SK-N-SH (cell line): Measurements from ENCODE around the gene RPS6KA2. TPM values are rescaled to one million over a fixed set of nuclear protein-coding genes. Genes with fewer than 3 reads are reported as not detected.

ENCODE experiments used
- CTCF ChIA-PET: fragments of 300-600, 350-600 bp; formaldehyde crosslinking; extraction: SDS; loops from one replicate; lab custom pipeline; 2021; lab: Yijun Ruan, JAX
- POLR2A ChIA-PET: fragments of 350-600 bp; sonication (Branson Sonifier 250); formaldehyde crosslinking; extraction: SDS; loops from one replicate; lab custom pipeline; 2020; ENCODE audit warnings: antibody characterized with exemption, inconsistent platforms; lab: Yijun Ruan, JAX
- DNase-seq: peaks from one replicate; pipeline ENCODE4 v3.0.0; 2012
- H2AFZ ChIP-seq: fragments of 200-600 bp; sonication (generic); 2 replicates; pipeline ENCODE4 v1.8.1; 2016; ENCODE audit warnings: antibody characterized with exemption, mild to moderate bottlenecking, low read depth
- H3F3A ChIP-seq: fragments of 200-600 bp; sonication (generic); replicated peaks from 2 replicates; pipeline ENCODE3; 2016; ENCODE audit warnings: antibody characterized with exemption, mild to moderate bottlenecking; ENCODE audit not compliant: insufficient read depth
- H3K27ac ChIP-seq, 2 experiments: fragments of 200-500 bp in 1 of 2; fragments of 200-600 bp in 1 of 2; sonication (Bioruptor generic) in 1 of 2; sonication (generic), shearing (Covaris generic) in 1 of 2; 2 replicates each; pipeline versions ENCODE4 v1.5.1 to v1.6.1; 2014 to 2016; ENCODE audit warnings: low read depth in 2 of 2, inconsistent platforms in 1 of 2, low read length in 1 of 2, mild to moderate bottlenecking in 1 of 2, mixed read lengths in 1 of 2
- H3K27me3 ChIP-seq: fragments of 200-600 bp; sonication (generic), shearing (Covaris generic); 2 replicates; pipeline ENCODE4 v1.6.1; 2016; ENCODE audit warnings: mixed run types; ENCODE audit not compliant: insufficient read depth
- H3K36me3 ChIP-seq, 2 experiments: fragments of 200-500 bp in 1 of 2; fragments of 200-600 bp in 1 of 2; sonication (Bioruptor generic) in 1 of 2; sonication (generic) in 1 of 2; replicated peaks in 1 of 2; 2 replicates each; pipeline versions ENCODE3 to v1.5.1; 2014 to 2016; ENCODE audit warnings: low read length in 1 of 2, mild to moderate bottlenecking in 1 of 2; ENCODE audit not compliant: insufficient read depth in 2 of 2, control insufficient read depth in 1 of 2
- H3K4me1 ChIP-seq, 2 experiments: fragments of 200-500 bp in 1 of 2; fragments of 200-600 bp in 1 of 2; sonication (Bioruptor generic) in 1 of 2; sonication (generic), shearing (Covaris generic) in 1 of 2; 2 replicates each; pipeline versions ENCODE4 v1.5.1 to v1.6.1; 2014 to 2016; ENCODE audit warnings: low read depth in 1 of 2, low read length in 1 of 2, mixed run types in 1 of 2; ENCODE audit not compliant: insufficient read depth in 2 of 2, control insufficient read depth in 1 of 2
- H3K4me2 ChIP-seq: fragments of 200-600 bp; sonication (generic), shearing (Covaris generic); 2 replicates; pipeline ENCODE4 v1.6.1; 2017; ENCODE audit warnings: mixed run types
- H3K4me3 ChIP-seq, 2 experiments: fragments of 200-500 bp in 1 of 2; fragments of 200-600 bp in 1 of 2; sonication (Bioruptor generic) in 1 of 2; sonication (generic), shearing (Covaris generic) in 1 of 2; 2 replicates each; pipeline versions ENCODE4 v1.5.1 to v1.8.1; 2014 to 2016; ENCODE audit warnings: low read depth in 2 of 2, inconsistent platforms in 1 of 2, low read length in 1 of 2, mild to moderate bottlenecking in 1 of 2, mixed read lengths in 1 of 2, moderate library complexity in 1 of 2
- H3K79me2 ChIP-seq: fragments of 200-600 bp; sonication (generic); 2 replicates; pipeline ENCODE4 v1.8.1; 2017; ENCODE audit warnings: mild to moderate bottlenecking; ENCODE audit not compliant: insufficient read depth
- H3K9ac ChIP-seq: fragments of 200-600 bp; sonication (generic); 2 replicates; pipeline ENCODE4 v1.6.1; 2017; ENCODE audit warnings: mixed run types
- H3K9me2 ChIP-seq: fragments of 200-600 bp; sonication (generic); 2 replicates; pipeline ENCODE4 v1.6.1; 2017; ENCODE audit warnings: mixed run types
- H3K9me3 ChIP-seq: fragments of 200-600 bp; sonication (generic); 2 replicates; pipeline ENCODE4 v1.6.1; 2017; ENCODE audit warnings: mixed run types, mild to moderate bottlenecking, moderate library complexity
- H4K20me1 ChIP-seq: fragments of 200-600 bp; sonication (generic); 2 replicates; pipeline ENCODE4 v1.6.1; 2017; ENCODE audit warnings: mild to moderate bottlenecking, mixed run types; ENCODE audit not compliant: insufficient read depth
- CTCF ChIP-seq: fragments of 200-600 bp; sonication (generic); IDR thresholded peaks from 2 replicates; pipeline ENCODE4 v1.6.1; 2017; ENCODE audit warnings: antibody characterized with exemption, mild to moderate bottlenecking, moderate library complexity
- ELF1 ChIP-seq: IDR thresholded peaks from 2 replicates; pipeline ENCODE4 v1.4.0; 2012
- EP300 ChIP-seq, 2 experiments: IDR thresholded peaks; 2 replicates each; pipeline versions ENCODE4 v1.4.0 to v1.6.1; 2012; ENCODE audit warnings: borderline replicate concordance in 1 of 2, low read depth in 1 of 2, low read length in 1 of 2
- IRF3 ChIP-seq: fragments of 150-350 bp; IDR thresholded peaks from 2 replicates; pipeline ENCODE4 v1.6.1; 2016; ENCODE audit warnings: mild to moderate bottlenecking, low read depth, low read length
- JUND ChIP-seq: IDR thresholded peaks from 2 replicates; pipeline ENCODE4 v1.4.0; 2012
- MAX ChIP-seq: IDR thresholded peaks from 2 replicates; pipeline ENCODE4 v1.4.0; 2012; ENCODE audit warnings: low read depth
- MEF2A ChIP-seq: IDR thresholded peaks from 2 replicates; pipeline ENCODE4 v1.4.0; 2012; ENCODE audit warnings: low read depth, borderline replicate concordance
- MXI1 ChIP-seq: IDR thresholded peaks from 2 replicates; pipeline ENCODE4 v1.6.1; 2012; ENCODE audit warnings: mild to moderate bottlenecking, low read depth, low read length, improper control_type of control experiment
- POLR2AphosphoS5 ChIP-seq: IDR thresholded peaks from 2 replicates; pipeline ENCODE4 v1.6.1; 2012; ENCODE audit warnings: low read depth, low read length
- RAD21 ChIP-seq: IDR thresholded peaks from 2 replicates; pipeline ENCODE4 v1.6.1; 2012; ENCODE audit warnings: mild to moderate bottlenecking, low read length
- REST ChIP-seq: IDR thresholded peaks from 2 replicates; pipeline ENCODE4 v1.6.1; 2012; ENCODE audit warnings: mild to moderate bottlenecking, low read depth, low read length, moderate library complexity
- RFX5 ChIP-seq: IDR thresholded peaks from 2 replicates; pipeline ENCODE4 v1.6.1; 2012; ENCODE audit warnings: mild to moderate bottlenecking, improper control_type of control experiment, low read length
- RXRA ChIP-seq: IDR thresholded peaks from 2 replicates; pipeline ENCODE4 v1.4.0; 2012; ENCODE audit warnings: low read depth, mild to moderate bottlenecking, borderline replicate concordance
- SIN3A ChIP-seq: IDR thresholded peaks from 2 replicates; pipeline ENCODE4 v1.6.1; 2012; ENCODE audit warnings: low read depth, mild to moderate bottlenecking, low read length, moderate library complexity, borderline replicate concordance
- SMC3 ChIP-seq: IDR thresholded peaks from 2 replicates; pipeline ENCODE4 v1.6.1; 2012; ENCODE audit warnings: low read depth, low read length, improper control_type of control experiment
- TAF1 ChIP-seq: IDR thresholded peaks from 2 replicates; pipeline ENCODE4 v1.6.1; 2012; ENCODE audit warnings: low read depth, mild to moderate bottlenecking, low read length, moderate library complexity, borderline replicate concordance
- TEAD4 ChIP-seq: IDR thresholded peaks from 2 replicates; pipeline ENCODE4 v1.4.0; 2012; ENCODE audit warnings: mild to moderate bottlenecking, borderline replicate concordance; ENCODE audit not compliant: insufficient read depth
- USF1 ChIP-seq: IDR thresholded peaks from 2 replicates; pipeline ENCODE4 v1.4.0; 2012; ENCODE audit warnings: low read depth, borderline replicate concordance
- USF2 ChIP-seq: fragments of 150-350 bp; IDR thresholded peaks from 2 replicates; pipeline ENCODE4 v1.6.1; 2017; ENCODE audit warnings: antibody characterized with exemption, low read length, low read depth, borderline replicate concordance
- YY1 ChIP-seq: IDR thresholded peaks from 2 replicates; pipeline ENCODE4 v1.4.0; 2012; ENCODE audit warnings: low read depth, mild to moderate bottlenecking
- WGBS: methylation state at CpG from one replicate; pipeline ENCODE4 v1.1.6; 2017; ENCODE audit warnings: low lambda C conversion rate; 5-methylcytosine and 5-hydroxymethylcytosine counted together
- polyA plus RNA-seq, 3 experiments: library from polyadenylated mRNA; depleted of rRNA; stranded (reverse); fragments of >200 nt; gene quantifications; 2 replicates each; pipeline ENCODE4 v1.2.3, GENCODE V29; 2012

The RPS6KA2 gene
- polyA plus RNA-seq, 1 of the 3 experiments (the other 2 are of a cell fraction): 59.5 TPM

- TF ChIP-seq USF1: no peak
- no peak for TF ChIP-seq EP300 (IDR thresholded peaks at IDR 0.05; ENCODE audit: borderline replicate concordance in 1 of 2, low read depth in 1 of 2, low read length in 1 of 2)
- TF ChIP-seq POLR2AphosphoS5: no peak
- TF ChIP-seq REST: no peak
- TF ChIP-seq RXRA: no peak
- no peak for TF ChIP-seq TEAD4
- TF ChIP-seq SIN3A: no peak
- no peak for TF ChIP-seq IRF3
- TF ChIP-seq YY1: no peak
- TF ChIP-seq, all 33 proteins: peak for 0
Observed at GRCh38 chr6:166398348-166398747, 228.7 kb downstream of the RPS6KA2 start (continued).

GRCh38 chr6:166397849-166398248 lies 229.2 kb downstream of the RPS6KA2 start:
- Histone ChIP-seq H3K4me2 (no peak overlapping the region), H3F3A (no peaks in the 10 kb centered on the region), H2AFZ (no peak overlapping the region), H3K27ac (no peak overlapping the region), H3K4me3 (no peak overlapping the region), H4K20me1 (no peaks in the 10 kb centered on the region), H3K9me2 (no peaks in the 10 kb centered on the region), H3K36me3 (no peaks in the 10 kb centered on the region), H3K27me3 (no peaks in the 10 kb centered on the region), H3K9ac (no peak overlapping the region), H3K4me1 (peaks cover 0 to 21% of the 10 kb centered on the region in 2 experiments; a peak in 2 of 4 replicates), H3K9me3 (no peaks in the 10 kb centered on the region), H3K79me2 (no peaks in the 10 kb centered on the region)
- no peak for DNase-seq
- ChIA-PET POLR2A (no interaction called here), CTCF (interaction anchor here (1.8 to 3.7 kb wide), 3 partner anchors 85 to 241 kb away, joined by 8 to 23 read pairs (median 19); no protein-coding TSS in a partner anchor)
- 72% methylated on average over 4 of the region's 4 CpGs for WGBS
- TF ChIP-seq SIN3A (no peak), TAF1 (no peak), REST (no peak), ELF1 (no peak), SMC3 (no peak), RFX5 (no peak), USF2 (no peak), MAX (no peak), CTCF (no peak), MXI1 (no peak), RAD21 (no peak), MEF2A (no peak), JUND (no peak)
